H7 (cell line): Measurements from ENCODE around the gene ZNF26. TPM values are rescaled to one million over a fixed set of nuclear protein-coding genes. Genes with fewer than 3 reads are reported as not detected.
"Not testable (repeated sequence)": the region's sequence is repeated elsewhere in the genome, so short reads cannot be mapped to it uniquely, and the experiment has no call there.

Experiments
- DNase-seq: peaks from one replicate; pipeline ENCODE4 v3.0.0; 2012
- H3K27me3 ChIP-seq: 2 replicates; pipeline ENCODE4 v1.6.0; 2011; ENCODE audit warnings: mild to moderate bottlenecking, low read length; ENCODE audit not compliant: control insufficient read depth, insufficient read depth
- H3K36me3 ChIP-seq: replicated peaks from 2 replicates; pipeline ENCODE4 v1.5.1; 2011; ENCODE audit warnings: low read length; ENCODE audit not compliant: control insufficient read depth, insufficient read depth
- H3K4me3 ChIP-seq: 2 replicates; pipeline ENCODE4 v1.5.1; 2011; ENCODE audit warnings: low read depth, mild to moderate bottlenecking, control low read depth, low read length, moderate library complexity; ENCODE audit not compliant: insufficient read depth
- total RNA-seq: library from RNA; depleted of rRNA; stranded (reverse); fragments of >200 nt; shearing (Covaris generic); gene quantifications from 2 replicates; pipeline ENCODE4 v1.2.3, GENCODE V29; 2014; rRNA removed

Gene ZNF26
- 6.3 and 10.1 TPM in 2 replicates for total RNA-seq

DNA sequence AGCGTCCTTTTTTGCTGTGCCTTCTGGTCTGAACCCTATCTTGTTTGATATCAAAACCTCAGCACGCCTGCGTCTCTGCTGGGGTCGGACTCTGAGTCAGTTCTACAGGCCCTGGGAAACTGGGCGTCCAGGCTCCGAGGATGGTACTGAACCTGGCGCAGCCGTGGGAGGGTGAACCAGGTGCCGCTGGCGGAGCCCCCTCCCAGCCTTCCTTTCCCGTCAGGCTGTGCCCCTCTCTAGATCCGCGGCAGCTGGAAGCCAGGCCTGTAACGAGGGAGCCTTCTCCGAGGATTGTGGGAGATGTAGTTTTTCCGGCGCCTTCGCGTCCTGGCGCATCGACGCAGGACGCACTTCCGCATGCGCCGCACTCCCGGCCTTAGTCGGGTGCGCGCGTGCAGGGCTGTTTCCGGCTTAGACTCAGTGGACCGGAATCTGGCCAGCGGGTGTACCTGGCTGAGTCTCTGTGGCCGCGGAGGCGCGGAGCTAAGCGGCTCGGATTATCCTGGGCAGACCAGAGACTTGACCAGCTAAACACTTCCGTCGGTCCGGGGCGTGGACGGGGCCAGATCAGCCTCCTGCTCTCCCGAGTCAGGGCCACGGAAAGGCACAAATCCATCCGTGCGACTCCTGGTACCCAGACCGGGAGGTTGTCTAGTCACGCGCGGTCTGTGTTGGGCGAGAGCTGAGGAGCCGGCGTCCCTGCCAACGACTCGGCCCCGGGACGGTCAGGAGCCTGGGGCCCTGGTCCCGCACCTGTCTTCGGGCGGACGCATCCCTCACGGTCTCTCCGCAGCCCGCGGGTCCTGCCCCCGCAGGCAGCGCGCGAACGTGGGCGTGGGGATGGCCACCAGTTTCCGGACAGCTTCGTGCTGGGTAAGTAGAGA lies at the start of gene ZNF26:
Gene ZNF26, plus strand, starts transcription at position 367 of the 884 bp plus-strand sequence. Its CDS starts 474 bp downstream, at position 841.
- H3K36me3 ChIP-seq: no peaks in the 10 kb centered on the region
- no peaks in the 10 kb centered on the region for H3K27me3 ChIP-seq
- peak; percentile 95 for DNase-seq
- H3K4me3 ChIP-seq: peak within 1 kb of the TSS; percentile 95

- DNase-seq, H3K27me3 ChIP-seq, H3K36me3 ChIP-seq, H3K4me3 ChIP-seq: not testable (repeated sequence)
Observed at GRCh38 chr12:132936921-132937320, 49.2 kb upstream of the ZNF26 start.

- H3K36me3 ChIP-seq: peaks cover 2% of the 10 kb centered on the region
- DNase-seq: no peak
- H3K27me3 ChIP-seq: no peaks in the 10 kb centered on the region
- no peak overlapping the region for H3K4me3 ChIP-seq
Observed at GRCh38 chr12:132937476-132937875, 48.7 kb upstream of the ZNF26 start.

- DNase-seq, H3K4me3 ChIP-seq: not testable (repeated sequence)
Observed at GRCh38 chr12:132938807-132939206, 47.4 kb upstream of the ZNF26 start.

DNA sequence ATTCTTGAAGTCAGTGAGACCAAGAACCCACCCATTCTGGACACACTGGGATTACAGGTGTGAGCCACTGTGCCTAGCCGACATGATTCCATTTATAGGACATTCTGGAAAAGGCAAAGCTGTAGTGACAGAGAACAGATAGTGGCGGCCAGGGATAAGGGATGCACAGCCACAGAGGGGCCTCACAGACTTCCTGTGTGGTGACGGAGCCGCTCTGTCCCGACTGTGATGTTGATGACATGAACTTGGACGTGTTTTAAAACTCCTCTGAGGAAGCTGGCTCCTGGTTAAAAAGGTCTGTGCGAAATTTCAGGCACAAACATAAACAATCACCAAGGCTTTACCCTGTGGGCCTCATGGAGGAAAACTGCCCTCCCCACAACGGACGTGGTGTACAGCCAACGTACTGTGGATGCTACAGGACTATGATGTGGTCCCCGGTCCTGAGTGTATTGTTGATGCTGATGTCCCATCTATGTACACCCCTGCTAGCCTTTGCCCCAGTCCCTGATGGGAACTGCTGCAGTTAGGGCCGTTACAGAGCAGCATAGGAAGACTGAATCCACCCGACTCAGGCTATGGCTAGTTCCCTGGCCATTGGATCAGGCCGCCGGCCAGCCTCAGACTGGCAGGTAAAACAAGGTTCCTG lies 46.0 kb upstream of the ZNF26 start:
- no peak for DNase-seq
- Histone ChIP-seq H3K27me3 (no peaks in the 10 kb centered on the region), H3K36me3 (peaks cover 7% of the 10 kb centered on the region), H3K4me3 (no peak overlapping the region)

More at GRCh38 chr12:132938807-132939206, 47.4 kb upstream of the ZNF26 start:
- H3K27me3 ChIP-seq, H3K36me3 ChIP-seq: not testable (repeated sequence)

DNA sequence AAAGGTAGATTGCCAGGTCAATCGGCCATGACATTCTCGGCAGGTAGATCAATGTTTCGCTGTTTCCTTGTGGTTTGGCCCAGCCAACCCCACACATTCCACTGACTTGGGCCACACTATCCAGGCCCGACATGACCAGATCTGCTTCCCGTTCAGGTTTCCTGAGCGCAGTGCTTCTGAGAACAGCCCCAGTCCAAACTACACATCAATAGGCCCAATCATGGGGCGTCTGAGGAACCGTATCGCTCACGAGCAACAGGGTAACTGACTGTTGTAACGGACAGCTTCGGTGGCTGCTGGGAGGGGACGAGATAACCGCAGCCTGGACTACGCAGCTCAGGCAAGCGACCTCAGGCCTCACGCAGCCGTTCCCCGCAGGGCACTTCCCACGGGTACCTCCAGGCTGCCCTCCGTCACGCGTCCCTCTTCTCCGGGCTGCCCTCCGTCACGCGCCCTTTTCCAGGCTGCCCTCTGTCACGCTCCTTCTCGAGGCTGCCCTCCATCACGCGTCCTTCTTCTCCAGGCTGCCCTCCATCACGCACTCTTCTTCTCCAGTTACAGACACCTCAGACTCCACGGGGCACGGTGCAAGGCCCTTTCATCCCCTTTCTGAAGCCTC lies 44.7 kb upstream of the ZNF26 start:
- DNase-seq: no peak
- Histone ChIP-seq H3K36me3 (peaks cover 7% of the 10 kb centered on the region), H3K4me3 (no peak overlapping the region), H3K27me3 (no peaks in the 10 kb centered on the region)

GRCh38 chr12:132942611-132943010 lies 43.6 kb upstream of the ZNF26 start:
- H3K27me3 ChIP-seq: no peaks in the 10 kb centered on the region
- H3K36me3 ChIP-seq: peaks cover 7% of the 10 kb centered on the region

DNA sequence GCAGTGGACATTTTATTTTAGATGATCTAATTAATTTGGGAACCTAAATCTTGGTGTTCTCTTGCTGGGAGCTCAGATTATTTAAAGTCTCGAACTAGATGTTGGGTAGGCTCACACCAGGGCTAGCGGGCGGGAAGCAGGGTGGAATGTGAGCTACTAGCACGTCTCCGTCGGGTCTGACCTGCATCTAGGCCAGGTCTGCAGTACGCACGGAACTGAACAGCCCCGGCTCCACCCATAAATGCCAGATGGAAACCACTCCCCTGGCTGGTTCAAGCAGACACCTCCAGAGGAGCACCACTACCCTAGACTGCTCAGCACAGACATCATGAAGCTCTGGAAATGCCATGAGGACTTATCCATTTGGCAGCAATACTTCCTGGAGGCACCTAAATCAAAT lies 40.4 kb upstream of the ZNF26 start:
- peaks cover 7% of the 10 kb centered on the region for H3K36me3 ChIP-seq
- DNase-seq: no peak
- H3K4me3 ChIP-seq: no peak overlapping the region
- no peaks in the 10 kb centered on the region for H3K27me3 ChIP-seq

More at GRCh38 chr12:132942611-132943010, 43.6 kb upstream of the ZNF26 start:
- no peak overlapping the region for H3K4me3 ChIP-seq
- no peak for DNase-seq

DNA sequence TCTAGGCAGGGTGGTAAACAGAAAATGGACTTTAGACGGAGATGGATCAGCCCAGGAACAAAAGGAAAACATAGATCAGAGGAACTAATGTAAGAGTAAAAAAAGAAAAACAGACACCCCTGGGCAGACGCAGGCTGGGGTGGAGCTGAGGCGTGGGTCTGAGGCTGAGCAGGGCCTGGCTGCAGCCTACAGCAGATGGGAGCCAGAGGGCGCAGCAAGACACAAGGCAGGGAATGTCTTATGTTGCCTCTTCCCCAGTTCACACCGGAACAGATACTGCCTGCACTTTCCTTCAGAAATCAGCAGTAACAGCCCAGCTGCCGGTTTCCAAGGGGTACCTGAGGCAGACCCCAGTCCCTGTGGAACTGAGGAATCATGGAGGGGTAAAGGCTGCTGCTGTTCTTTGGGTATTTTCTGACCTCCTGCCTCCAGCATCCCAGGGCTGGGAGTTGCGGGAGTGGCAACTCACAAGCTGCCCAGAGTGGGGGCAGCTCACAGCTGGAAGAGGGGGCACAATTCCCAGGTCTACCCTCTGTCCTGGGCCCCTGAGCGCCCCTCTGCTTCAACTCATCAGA lies 39.8 kb upstream of the ZNF26 start:
- H3K27me3 ChIP-seq: no peaks in the 10 kb centered on the region
- DNase-seq: no peak
- H3K4me3 ChIP-seq: no peak overlapping the region
- H3K36me3 ChIP-seq: peaks cover 7% of the 10 kb centered on the region

DNA sequence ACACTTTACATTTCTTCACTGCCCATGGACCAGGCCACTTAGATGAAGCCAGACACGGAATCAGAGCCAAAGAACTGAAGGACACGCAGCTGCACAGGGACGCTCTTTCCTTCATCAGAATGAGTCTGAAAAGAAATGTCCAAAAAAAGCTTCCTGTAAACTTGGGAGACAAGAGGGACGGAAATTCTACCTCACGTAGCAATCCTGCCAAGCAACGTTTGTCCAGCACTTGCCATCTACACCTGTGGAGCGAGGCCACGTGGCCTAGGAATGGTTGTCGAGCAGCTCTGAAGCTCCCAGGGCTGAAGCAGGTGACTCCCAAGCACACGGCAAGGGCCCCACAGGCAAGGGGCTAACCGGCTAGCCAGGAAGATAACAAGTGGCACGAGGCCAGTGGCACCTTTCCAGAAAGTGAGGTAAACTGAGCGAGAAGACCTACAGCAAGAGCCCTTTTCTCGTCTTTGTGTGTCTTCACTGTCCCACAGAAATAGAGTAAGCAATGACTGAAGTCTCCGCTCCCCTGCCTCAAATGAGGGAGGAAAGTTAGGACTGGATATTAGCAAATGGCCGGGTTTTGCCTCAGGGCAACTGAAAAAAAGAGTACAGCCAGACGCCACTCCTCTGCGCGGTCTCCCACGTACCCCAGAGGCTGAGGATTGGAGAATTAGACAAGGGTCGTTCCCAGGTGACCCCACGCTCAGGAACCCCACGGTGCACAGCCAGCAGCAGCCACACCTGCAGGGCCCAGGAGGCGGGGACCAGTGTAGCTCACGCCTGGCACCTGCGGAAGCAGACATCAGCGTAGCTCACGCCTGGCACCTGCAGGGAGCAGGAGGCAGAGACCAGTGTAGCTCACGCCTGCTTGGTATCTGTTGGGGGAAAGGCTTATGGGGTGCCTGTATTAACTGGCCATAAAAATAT lies 37.8 kb upstream of the ZNF26 start:
- no peaks in the 10 kb centered on the region; the same call in none of the 2 replicates for H3K36me3 ChIP-seq
- no peak overlapping the region for H3K4me3 ChIP-seq
- H3K27me3 ChIP-seq: no peaks in the 10 kb centered on the region
- DNase-seq: no peak

GRCh38 chr12:132949936-132950837 lies 36.0 kb upstream of the ZNF26 start:
- no peaks in the 10 kb centered on the region for H3K27me3 ChIP-seq
- no peak overlapping the region for H3K4me3 ChIP-seq
- no peaks in the 10 kb centered on the region; the same call in 1 of the 2 replicates for H3K36me3 ChIP-seq
- no peak for DNase-seq

GRCh38 chr12:132950844-132951535 lies 35.2 kb upstream of the ZNF26 start:
- H3K36me3 ChIP-seq: no peaks in the 10 kb centered on the region; the same call in 1 of the 2 replicates
- no peaks in the 10 kb centered on the region for H3K27me3 ChIP-seq
- H3K4me3 ChIP-seq: no peak overlapping the region
- no peak for DNase-seq
